Ureter (tissue), 1 donor: ENCODE data around the gene HLF. TPM values are rescaled to one million over a fixed set of nuclear protein-coding genes. Genes with fewer than 3 reads are reported as not detected.

ENCODE experiments used
- DNase-seq: peaks from one replicate; pipeline ENCODE4 v3.0.0-alpha.2; 2020; ENCODE audit warnings: low spot score
- total RNA-seq: library from RNA; stranded (reverse); gene quantifications from one replicate; pipeline ENCODE4 v1.2.4, GENCODE V29; 2023
- donor health status: DM: yes; HTN: yes; CAD: no.

Gene HLF
- total RNA-seq, 1 donor from 2014 or later: 23.8 TPM

DNA sequence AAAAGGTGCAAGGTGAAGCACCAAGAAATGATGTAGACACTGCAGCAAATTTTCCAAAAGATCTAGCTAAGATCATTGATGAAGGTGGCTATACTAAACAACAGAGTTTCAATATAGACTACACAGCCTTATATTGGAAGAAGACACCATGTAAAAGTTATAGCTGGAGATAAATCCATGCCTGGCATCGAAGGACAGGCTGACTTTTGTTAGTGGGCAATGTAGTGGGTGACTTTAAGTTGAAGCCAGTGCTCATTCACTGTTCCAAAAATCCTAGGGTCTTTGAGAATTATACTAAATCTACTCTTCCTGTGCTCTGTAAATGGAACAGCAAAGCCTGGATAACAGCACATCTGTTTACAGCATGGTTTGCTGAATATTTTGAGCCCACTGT is 26.4 kb downstream of the HLF start:
- DNase-seq: no peak

GRCh38 chr17:55292094-55292493 is 27.3 kb downstream of the HLF start:
- no peak for DNase-seq

GRCh38 chr17:55294042-55294751 is 29.4 kb downstream of the HLF start:
- DNase-seq: no peak

GRCh38 chr17:55295411-55296170 is 30.8 kb downstream of the HLF start:
- DNase-seq: peak; percentile 76

GRCh38 chr17:55296171-55296695 is 31.5 kb downstream of the HLF start:
- no peak for DNase-seq

GRCh38 chr17:55296699-55297098 is 31.9 kb downstream of the HLF start:
- no peak for DNase-seq

DNA sequence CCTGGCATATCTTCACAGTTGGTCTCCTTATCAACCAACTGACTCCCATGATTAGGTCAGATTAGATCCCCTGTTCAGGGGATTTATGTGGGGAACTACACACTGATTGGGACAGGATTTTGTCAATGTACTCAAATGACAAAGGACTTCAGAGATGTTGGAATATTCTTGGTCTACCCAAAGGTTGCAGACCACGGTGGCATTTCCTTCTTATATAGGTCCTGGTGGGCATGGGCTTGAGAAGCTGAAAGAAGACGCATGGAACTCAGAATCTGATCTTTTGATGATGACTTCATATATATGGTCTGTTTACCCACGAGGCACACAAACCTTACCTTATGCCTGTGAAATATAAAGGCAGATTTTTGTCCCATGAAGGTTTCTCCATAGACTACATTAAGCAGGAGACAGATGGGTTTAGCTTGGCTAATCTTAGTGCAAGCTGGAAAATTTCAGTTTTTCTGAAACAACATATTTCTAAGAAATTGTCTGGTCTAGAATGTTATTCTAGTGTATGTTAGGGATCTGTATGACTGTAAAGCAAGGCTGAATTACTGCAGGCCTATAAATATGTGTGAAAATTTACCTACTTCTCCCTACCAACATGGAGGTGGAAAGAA is 33.5 kb downstream of the HLF start:
- no peak for DNase-seq

DNA sequence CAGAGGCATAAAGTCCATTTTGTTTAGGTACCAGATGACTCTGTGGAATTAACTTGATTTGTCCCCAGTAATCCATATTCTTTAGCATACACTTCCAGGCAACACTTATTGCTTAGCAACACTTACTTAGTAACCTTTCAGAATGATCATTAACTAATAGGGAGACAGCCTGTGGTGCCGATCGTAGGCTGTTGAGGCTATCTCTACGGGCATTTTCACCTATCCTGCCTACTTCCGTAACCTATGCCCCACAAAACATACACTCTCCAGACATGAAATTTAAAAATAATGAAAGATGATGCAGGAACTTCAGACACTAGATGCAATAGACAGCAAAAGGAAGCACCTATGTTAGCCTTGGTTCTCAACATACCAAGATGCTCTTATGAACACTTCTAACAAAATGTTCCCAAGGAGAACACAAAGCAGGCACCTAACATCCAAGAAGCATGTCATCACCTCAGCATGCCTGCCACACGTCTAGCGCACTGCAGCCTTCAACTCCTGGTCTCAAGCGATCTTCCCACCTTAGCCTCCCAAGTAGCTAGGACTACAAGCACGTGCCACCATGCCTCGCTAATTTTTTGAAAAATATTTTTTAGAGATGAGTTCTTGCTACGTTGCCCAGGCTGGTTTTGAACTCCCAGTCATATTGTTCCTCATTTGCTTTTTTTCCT is 34.5 kb downstream of the HLF start:
- DNase-seq: no peak

GRCh38 chr17:55299890-55300289 is 35.1 kb downstream of the HLF start:
- no peak for DNase-seq

- DNase-seq: no peak
These were observed 35.9 kb downstream of the HLF start for GRCh38 chr17:55300479-55301290.

- no peak for DNase-seq
These were observed 37.0 kb downstream of the HLF start for GRCh38 chr17:55301521-55302406.

DNA sequence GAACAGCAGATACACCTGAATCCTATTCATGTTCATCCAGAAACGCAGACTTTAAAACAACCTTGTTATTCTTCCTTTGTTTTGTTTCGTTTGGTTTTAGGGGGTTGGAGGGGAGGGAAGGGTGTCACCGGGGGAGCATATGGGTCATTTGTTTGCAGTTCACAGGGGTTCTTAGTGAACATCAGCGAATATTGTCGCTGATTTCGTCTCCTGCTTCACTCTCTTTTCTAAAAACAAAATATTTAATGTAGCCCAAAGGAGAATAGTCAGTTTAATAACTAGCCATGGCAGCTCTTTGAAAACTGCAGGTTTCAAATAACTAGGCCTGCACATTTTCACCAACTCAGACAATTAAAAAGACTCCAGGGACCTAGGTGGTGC is 37.6 kb downstream of the HLF start:
- DNase-seq: no peak

DNA sequence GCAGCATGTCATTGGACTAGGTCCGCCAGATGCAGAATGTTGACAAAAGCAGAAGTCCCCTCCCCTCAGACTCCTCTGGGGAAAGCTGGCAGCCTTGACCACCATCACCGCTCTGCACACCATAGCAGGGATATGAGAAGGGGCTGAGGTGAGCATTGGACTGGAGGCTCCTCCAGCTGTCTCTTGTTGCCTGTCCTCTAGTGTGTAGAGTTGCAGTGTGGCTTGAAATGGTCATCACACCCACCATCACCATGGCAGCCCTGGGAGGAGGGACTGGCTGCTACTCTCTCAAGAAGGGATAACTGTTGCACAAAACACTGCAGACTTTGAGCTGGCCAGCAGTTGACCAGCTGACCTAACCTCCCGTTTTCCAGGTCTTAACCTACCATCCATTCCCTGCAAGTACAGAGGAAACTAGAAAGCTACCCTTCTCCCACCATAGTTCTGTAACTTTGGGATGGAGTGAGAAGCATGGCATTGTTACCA is 38.3 kb downstream of the HLF start:
- no peak for DNase-seq

DNA sequence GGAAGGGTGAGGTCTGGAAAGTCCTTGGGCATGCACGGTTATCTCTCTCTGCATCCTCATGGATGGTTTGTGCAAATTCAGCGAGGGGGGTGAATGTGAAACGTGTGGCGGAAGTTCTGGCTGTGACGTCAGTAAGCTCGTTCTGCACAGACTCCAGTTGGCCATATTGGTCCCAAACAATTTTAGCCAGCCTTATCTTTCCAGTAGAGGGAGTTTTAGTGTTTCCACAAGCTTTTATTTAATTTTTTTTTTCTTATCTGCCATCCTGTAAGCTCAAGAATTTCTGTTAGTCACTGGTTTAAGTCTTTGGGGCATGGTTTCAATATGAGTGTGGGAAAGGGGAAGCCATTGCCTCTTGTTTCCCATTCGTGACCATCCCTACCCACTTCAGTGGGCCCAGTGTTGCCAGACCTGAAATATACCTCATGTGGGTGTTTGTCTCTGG is 39.0 kb downstream of the HLF start:
- no peak for DNase-seq

DNA sequence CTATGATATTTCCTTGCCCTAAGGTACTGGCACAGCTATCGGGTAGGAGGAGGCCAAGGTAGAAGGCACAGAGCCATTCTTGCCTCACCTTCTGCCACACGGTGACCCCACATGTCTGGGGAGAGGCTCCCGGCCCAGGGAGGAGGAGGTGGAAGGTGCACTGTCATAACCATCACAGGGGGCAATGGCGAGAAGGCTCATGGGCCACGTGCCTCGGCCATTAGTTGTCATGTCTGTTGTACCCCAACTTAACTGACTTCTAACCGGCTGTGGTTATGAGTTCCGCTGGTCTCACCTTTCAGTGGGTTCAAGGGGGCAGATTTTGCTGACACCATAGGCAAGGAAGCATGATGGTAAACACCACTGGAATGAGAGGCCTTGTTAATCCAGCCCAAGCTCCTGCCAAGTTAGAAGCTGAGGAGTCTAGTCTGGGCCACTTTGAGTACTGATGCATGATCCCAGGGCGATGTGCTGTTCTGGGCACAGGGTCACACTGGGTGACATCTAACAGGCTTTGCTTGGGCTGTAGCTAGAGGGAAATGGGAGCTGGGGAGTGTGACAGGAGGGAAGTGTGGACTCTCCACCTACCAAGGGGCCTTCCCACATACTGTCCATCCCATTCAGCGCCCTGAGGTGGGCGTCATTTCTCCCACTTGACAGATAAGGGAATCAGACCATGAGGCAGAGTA is 39.6 kb downstream of the HLF start:
- no peak for DNase-seq

DNA sequence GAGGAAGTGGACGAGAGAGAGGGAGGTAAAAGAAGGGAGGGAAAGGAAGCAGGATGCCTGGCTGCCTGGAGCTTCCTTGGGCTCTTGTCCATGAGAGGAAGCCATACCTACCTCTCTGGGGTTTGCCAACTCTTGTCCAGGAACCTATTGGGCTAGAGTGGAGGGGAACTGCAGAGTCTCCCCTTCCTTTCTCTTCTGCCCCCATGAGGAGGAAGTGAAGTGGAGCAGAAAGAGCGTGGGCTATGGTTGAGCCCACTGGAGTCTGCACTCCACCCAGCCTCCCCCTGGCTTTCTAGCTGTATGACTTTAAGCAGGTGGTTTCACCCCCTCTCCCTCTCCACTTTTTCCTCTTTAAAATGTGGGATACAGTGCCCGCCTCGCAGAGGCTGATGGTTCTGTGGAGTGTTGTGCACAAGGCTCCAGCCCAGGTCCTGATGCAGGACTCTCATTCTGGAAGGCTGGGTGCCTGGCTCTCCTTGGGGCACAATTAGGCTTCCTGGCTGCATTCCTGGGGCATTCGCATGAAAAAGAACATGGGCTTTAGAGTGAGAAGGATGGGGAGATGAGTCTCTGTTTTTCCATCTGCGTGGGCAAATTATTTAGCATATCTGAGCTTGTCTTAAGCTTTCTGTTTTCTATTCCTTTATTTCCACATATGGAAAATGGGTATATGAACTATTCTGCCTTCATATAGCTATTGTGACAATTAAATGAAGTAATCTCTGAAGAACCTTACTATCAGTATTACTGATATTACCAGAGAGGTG is 40.7 kb downstream of the HLF start:
- DNase-seq: no peak

- no peak for DNase-seq
These were observed 43.1 kb downstream of the HLF start for GRCh38 chr17:55307879-55308278.

DNA sequence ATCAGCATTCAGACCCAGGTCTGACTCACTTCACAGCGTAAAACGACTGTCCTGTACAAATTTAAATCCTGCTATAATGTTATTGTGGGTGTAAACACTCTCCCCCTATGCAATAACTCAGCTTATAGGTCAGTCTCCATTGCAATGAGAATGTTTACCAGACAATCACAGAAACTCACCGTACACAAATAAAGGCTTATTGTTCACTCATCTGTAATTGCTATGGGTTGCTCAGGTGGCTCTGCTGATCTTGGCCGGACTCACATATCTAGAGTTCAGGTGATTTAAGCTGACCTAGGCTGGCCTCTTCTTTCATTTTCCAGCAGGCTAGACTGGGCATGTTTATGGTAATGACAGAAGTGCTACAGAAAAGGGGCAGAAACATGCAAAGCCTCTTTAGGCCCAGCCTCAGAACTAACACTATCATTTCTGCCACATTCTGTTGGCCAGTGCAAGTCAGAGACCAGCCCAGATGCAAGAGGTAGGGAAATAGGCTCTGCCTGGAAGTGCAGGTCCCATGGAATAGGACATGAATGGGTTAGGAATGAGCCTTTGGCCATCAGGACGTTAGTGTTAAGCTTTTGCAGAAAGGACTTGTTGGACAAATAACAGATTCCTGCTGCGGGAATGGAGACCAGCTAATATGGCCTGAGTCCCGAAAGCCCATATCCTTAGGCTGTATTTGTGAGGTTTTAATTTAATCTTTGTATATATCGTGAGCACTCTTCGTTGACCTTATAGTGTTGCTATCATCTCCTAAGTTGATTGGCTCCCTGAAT is 44.0 kb downstream of the HLF start:
- DNase-seq: no peak
